Activated T-cell treated with anti-CD3 and anti-CD28 coated beads, Interleukin-2, amount 50 U/mL, for 48 hours (primary cell): ENCODE data around the gene CYTH3.
"Not testable (repeated sequence)": the region's sequence is repeated elsewhere in the genome, so short reads cannot be mapped to it uniquely, and the experiment has no call there.

Experiments used
- DNase-seq, 2 experiments: peaks; one replicate each; pipeline ENCODE4 v3.0.0-alpha.2; 2020

Gene CYTH3

GRCh38 chr7:6256109-6256483 lies 16.3 kb downstream of the CYTH3 start:
- no peak for DNase-seq

GRCh38 chr7:6254866-6255265 lies 17.6 kb downstream of the CYTH3 start:
- DNase-seq = no peak

GRCh38 chr7:6252748-6253147 lies 19.7 kb downstream of the CYTH3 start:
- DNase-seq = no peak

- DNase-seq = no peak
Observed at GRCh38 chr7:6252341-6252746, 20.1 kb downstream of the CYTH3 start.

- DNase-seq = no peak
Observed at GRCh38 chr7:6251653-6252052, 20.8 kb downstream of the CYTH3 start.

- DNase-seq = peak; percentile 53 to 61
Observed at GRCh38 chr7:6250364-6250833, 22.0 kb downstream of the CYTH3 start.

- no peak for DNase-seq
Observed at GRCh38 chr7:6249043-6249442, 23.4 kb downstream of the CYTH3 start.

- DNase-seq = no peak
Observed at GRCh38 chr7:6248581-6248980, 23.8 kb downstream of the CYTH3 start.

- no peak for DNase-seq
Observed at GRCh38 chr7:6246251-6246917, 26.0 kb downstream of the CYTH3 start.

GRCh38 chr7:6244021-6244420 lies 28.4 kb downstream of the CYTH3 start:
- no peak for DNase-seq

GRCh38 chr7:6243168-6243567 lies 29.3 kb downstream of the CYTH3 start:
- DNase-seq = no peak

GRCh38 chr7:6242561-6242960 lies 29.9 kb downstream of the CYTH3 start:
- DNase-seq = no peak

GRCh38 chr7:6241607-6241973 lies 30.8 kb downstream of the CYTH3 start:
- no peak for DNase-seq

- no peak for DNase-seq
Observed at GRCh38 chr7:6238309-6238925, 34.0 kb downstream of the CYTH3 start.

- DNase-seq = no peak
Observed at GRCh38 chr7:6237730-6238129, 34.7 kb downstream of the CYTH3 start.

- no peak for DNase-seq
Observed at GRCh38 chr7:6237011-6237410, 35.4 kb downstream of the CYTH3 start.

- DNase-seq = no peak
Observed at GRCh38 chr7:6235029-6235871, 37.2 kb downstream of the CYTH3 start.

GRCh38 chr7:6234384-6234783 lies 38.0 kb downstream of the CYTH3 start:
- peak in 1 of 2 experiments; percentile 31 for DNase-seq

- no peak for DNase-seq
Observed at GRCh38 chr7:6232534-6232933, 39.9 kb downstream of the CYTH3 start.

GRCh38 chr7:6232116-6232515 lies 40.3 kb downstream of the CYTH3 start:
- DNase-seq = no peak

- no peak for DNase-seq
Observed at GRCh38 chr7:6231184-6231583, 41.2 kb downstream of the CYTH3 start.

GRCh38 chr7:6229284-6229683 lies 43.1 kb downstream of the CYTH3 start:
- not testable (repeated sequence) for DNase-seq

- DNase-seq = no peak
Observed at GRCh38 chr7:6228361-6229229, 43.8 kb downstream of the CYTH3 start.
